Body of pancreas (tissue), 4 donors: Measurements from ENCODE around the gene SNX11. TPM values are rescaled to one million over a fixed set of nuclear protein-coding genes. Genes with fewer than 3 reads are reported as not detected.

Experiments used
- ATAC-seq: fragments of 150-250 bp; one replicate; pipeline ENCODE4 v1.9.1; 2016
- DNase-seq, 4 donors: peaks; one replicate each; pipeline ENCODE4 v3.0.0-alpha.2; 2019
- H3K27ac ChIP-seq, 4 donors: fragments of 200-600 bp; sonication (generic); 1 replicate in 3 of 4; 2 replicates in 1 of 4; pipeline versions ENCODE4 v1.5.1 to v1.6.1; 2016 to 2019; ENCODE audit warnings: mild to moderate bottlenecking in 1 of 4, mixed read lengths in 1 of 4, moderate library complexity in 1 of 4
- H3K27me3 ChIP-seq, 2 donors: fragments of 200-600 bp; sonication (generic); one replicate each; pipeline ENCODE4 v1.6.0; 2016; ENCODE audit warnings: mild to moderate bottlenecking in 1 of 2
- H3K36me3 ChIP-seq, 2 donors: fragments of 200-600 bp; sonication (generic); replicated peaks in 1 of 2; 2 replicates each; pipeline ENCODE4 v1.5.1; 2016; ENCODE audit warnings: low read depth in 2 of 2; ENCODE audit not compliant: insufficient read depth in 1 of 2
- H3K4me1 ChIP-seq: fragments of 200-600 bp; sonication (generic); one replicate; pipeline ENCODE4 v1.6.0; 2016
- H3K4me3 ChIP-seq, 2 donors: fragments of 200-600 bp; sonication (generic); 1 replicate in 1 of 2; 2 replicates in 1 of 2; pipeline ENCODE4 v1.5.1; 2016 to 2019
- H3K9me3 ChIP-seq, 3 donors: fragments of 200-600 bp; sonication (generic); 1 replicate in 2 of 3; 2 replicates in 1 of 3; pipeline ENCODE4 v1.5.1; 2016
- POLR2A ChIP-seq, 3 donors: fragments of 450-650 bp; IDR thresholded peaks; one replicate each; pipeline ENCODE4 v1.6.1; 2016; ENCODE audit warnings: antibody characterized with exemption in 3 of 3, mild to moderate bottlenecking in 2 of 3
- WGBS, 2 donors: methylation state at CpG; one replicate each; pipeline ENCODE4 v1.1.5; 2017; 5-methylcytosine and 5-hydroxymethylcytosine counted together
- intact Hi-C: fragments of 100-400 bp; cut with DNase I; formaldehyde crosslinking; loops from one replicate; pipeline ENCODE4 v1.15.1; 2023
- total RNA-seq, 2 donors: library from RNA; depleted of rRNA; stranded (reverse); fragments of >200 nt; gene quantifications; one replicate each; pipeline ENCODE4 v1.1.0, GENCODE V29; 2016
- TF ChIP-seq, protein P1 (sequence below), 7 experiments: fragments of 450-650 bp in 4 of 7; fragments of 200-600 bp in 3 of 7; sonication (generic) in 3 of 7; IDR thresholded peaks; one replicate each; pipeline ENCODE4 v1.5.1; 2016 to 2019; ENCODE audit warnings: antibody characterized with exemption in 7 of 7

Gene SNX11
- total RNA-seq, 2 donors from 2014 or later, result 5.4 to 10.9 TPM

DNA sequence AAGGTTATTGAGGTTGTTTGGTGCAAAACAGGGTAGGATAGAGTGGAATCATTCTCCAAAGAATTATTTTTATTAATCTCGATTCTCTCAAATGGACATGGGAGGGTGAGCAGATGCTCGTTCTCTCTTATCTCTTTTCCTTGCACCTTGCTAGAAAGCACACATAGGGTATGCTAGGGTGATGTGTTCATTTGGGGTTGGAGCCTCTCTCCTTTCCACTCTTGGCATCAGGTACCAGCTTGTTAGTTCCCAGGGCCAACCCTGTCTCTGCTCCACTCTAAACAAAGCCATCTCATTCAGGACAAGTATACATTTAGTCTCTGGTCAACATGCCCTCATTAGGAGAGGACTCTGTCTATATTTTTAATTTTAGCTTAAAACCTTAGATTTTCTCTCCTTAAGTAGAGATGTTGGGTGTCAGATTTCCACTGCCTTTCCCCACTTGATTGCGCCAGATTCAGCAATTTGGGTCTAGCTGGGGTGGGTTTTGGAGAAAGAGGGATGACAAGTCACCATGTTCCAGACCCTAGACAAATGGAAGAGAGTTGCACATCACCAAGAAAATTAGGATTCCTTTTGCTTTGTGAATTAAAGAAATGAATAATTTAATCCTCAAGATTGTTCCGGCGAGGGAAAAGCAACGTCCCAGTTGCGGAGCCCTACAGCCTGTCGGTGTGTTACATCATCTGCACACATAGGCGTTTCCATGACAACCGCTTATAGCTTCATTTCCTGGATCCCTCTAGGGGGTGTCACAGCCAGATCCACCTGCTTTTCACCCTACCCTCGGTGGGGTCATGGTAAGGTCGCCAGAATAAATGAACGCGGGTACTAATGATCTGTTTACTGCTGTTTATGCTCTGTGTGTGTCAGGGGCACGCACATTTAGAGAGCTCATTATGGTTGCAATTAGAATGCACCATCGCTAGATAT is 41.6 kb downstream of the SNX11 start:
- Histone ChIP-seq H3K4me1 (peaks cover 10% of the 10 kb centered on the region), H3K36me3 (no peaks in the 10 kb centered on the region), H3K9me3 (no peaks in the 10 kb centered on the region), H3K27me3 (no peaks in the 10 kb centered on the region), H3K27ac (no peak overlapping the region), H3K4me3 (no peak overlapping the region)
- WGBS, 2 donors, result 62 to 67% methylated on average over 16 of the region's 16 CpGs
- no peak for TF ChIP-seq POLR2A (IDR thresholded peaks at IDR 0.05)
- TF ChIP-seq, protein P1, sequence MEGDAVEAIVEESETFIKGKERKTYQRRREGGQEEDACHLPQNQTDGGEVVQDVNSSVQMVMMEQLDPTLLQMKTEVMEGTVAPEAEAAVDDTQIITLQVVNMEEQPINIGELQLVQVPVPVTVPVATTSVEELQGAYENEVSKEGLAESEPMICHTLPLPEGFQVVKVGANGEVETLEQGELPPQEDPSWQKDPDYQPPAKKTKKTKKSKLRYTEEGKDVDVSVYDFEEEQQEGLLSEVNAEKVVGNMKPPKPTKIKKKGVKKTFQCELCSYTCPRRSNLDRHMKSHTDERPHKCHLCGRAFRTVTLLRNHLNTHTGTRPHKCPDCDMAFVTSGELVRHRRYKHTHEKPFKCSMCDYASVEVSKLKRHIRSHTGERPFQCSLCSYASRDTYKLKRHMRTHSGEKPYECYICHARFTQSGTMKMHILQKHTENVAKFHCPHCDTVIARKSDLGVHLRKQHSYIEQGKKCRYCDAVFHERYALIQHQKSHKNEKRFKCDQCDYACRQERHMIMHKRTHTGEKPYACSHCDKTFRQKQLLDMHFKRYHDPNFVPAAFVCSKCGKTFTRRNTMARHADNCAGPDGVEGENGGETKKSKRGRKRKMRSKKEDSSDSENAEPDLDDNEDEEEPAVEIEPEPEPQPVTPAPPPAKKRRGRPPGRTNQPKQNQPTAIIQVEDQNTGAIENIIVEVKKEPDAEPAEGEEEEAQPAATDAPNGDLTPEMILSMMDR (IDR thresholded peaks at IDR 0.05), result no peak
- intact Hi-C loops, result no loop called here
- ATAC-seq (no peak), DNase-seq (no peak)

DNA sequence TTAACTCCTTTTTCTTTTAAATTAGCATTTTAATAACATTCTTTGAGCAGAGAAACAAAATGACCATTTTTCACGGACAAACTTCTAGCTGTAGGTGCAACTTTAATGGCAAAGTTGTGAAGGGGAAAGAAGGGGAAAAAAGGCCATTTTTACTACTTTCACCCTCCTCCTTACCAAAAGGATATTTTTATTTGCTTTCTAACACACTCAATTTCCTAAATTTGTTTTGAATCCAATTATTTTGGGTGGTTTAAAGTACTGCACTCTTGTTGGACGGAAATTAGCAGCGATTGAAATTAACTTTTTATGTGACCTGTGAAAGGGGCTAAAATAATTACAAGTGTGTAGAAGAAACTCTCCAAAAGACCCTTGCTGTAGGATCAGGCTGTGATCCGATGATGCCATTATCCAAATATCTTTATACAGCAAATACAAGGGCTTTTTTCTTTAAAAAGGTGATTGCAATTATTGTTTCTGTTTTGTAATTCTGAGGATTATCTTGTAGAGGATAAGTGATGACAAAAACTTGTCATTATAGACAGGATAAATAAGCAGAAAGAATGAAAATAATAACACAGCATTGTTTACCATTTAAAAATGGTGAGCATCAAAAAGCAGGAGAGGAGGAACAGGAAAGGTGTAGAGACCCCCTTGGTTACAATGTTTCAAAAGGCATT is 42.4 kb downstream of the SNX11 start:
- H3K4me3 ChIP-seq, result no peak overlapping the region
- TF ChIP-seq, protein P1 (IDR thresholded peaks at IDR 0.05), result no peak
- TF ChIP-seq POLR2A (IDR thresholded peaks at IDR 0.05), result no peak
- no peak for DNase-seq
- ATAC-seq, result no peak
- WGBS, 2 donors, result 77 to 86% methylated on average over 4 of the region's 4 CpGs
- H3K36me3 ChIP-seq, result no peaks in the 10 kb centered on the region
- H3K9me3 ChIP-seq, result no peaks in the 10 kb centered on the region
- H3K4me1 ChIP-seq, result peaks cover 14% of the 10 kb centered on the region
- H3K27me3 ChIP-seq, result no peaks in the 10 kb centered on the region
- intact Hi-C loops, result loop anchor here (10.0 kb wide), 1 partner anchor 475 kb away; the partner anchor contains the start of gene HOXB9
- no peak overlapping the region for H3K27ac ChIP-seq

DNA sequence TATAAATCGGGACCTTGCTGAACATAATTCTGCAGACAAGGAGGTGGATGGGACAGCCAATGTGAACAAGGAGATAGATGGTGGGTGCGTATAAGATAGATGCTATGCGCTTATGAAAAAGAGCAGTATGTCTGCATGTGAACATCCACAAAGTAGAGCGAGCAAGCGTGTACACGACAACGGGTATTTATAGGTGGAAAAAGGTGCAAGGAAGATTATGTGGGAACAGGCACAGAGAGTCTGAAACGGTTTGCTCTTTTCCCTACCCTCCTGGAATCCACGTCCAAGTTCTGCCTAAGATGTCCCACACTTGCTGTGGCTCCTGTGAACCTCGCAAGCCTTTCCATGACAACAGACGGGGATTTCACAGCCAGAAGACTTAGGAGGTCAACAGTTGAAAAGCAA is 43.0 kb downstream of the SNX11 start:
- ATAC-seq (no peak), DNase-seq (no peak)
- WGBS, 2 donors, result 69 to 72% methylated on average over 11 of the region's 11 CpGs
- H3K4me1 ChIP-seq, result peaks cover 14% of the 10 kb centered on the region
- no peaks in the 10 kb centered on the region for H3K9me3 ChIP-seq
- no peak overlapping the region for H3K27ac ChIP-seq
- intact Hi-C loops, result loop anchor here (10.0 kb wide), 1 partner anchor 474 kb away; the partner anchor contains the start of gene HOXB9
- no peaks in the 10 kb centered on the region for H3K36me3 ChIP-seq
- no peak overlapping the region for H3K4me3 ChIP-seq
- no peaks in the 10 kb centered on the region for H3K27me3 ChIP-seq
- TF ChIP-seq POLR2A (IDR thresholded peaks at IDR 0.05), result no peak
- TF ChIP-seq, protein P1 (IDR thresholded peaks at IDR 0.05), result no peak

DNA sequence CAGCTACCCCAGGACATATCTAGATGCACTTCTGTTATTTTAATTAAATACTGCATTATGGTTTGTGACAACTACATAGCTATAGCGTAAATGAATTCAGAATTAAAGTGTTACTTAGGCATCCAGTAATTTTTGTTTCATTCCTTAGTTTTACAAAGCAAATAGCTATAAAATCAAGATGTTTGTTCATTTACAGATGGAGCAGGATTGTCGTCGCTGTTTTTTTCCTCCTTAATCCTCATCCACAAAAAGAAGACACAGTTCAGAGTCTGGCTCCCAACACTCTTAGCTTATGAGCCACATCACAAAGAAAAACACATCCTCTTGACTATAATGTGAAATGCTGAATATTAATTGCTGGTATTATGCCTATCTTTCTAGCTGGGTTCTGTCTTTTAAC is 43.7 kb downstream of the SNX11 start:
- TF ChIP-seq POLR2A (IDR thresholded peaks at IDR 0.05), result no peak
- TF ChIP-seq, protein P1 (IDR thresholded peaks at IDR 0.05), result no peak
- Histone ChIP-seq H3K4me1 (peaks cover 14% of the 10 kb centered on the region), H3K9me3 (no peaks in the 10 kb centered on the region), H3K4me3 (no peak overlapping the region), H3K36me3 (no peaks in the 10 kb centered on the region), H3K27me3 (no peaks in the 10 kb centered on the region), H3K27ac (no peak overlapping the region)
- DNase-seq (no peak), ATAC-seq (no peak)
- intact Hi-C loops, result loop anchor here (10.0 kb wide), 1 partner anchor 474 kb away; the partner anchor contains the start of gene HOXB9
- WGBS, 2 donors, result 78 to 79% methylated on average over 3 of the region's 3 CpGs
